ENCODE measurements around the gene PLXNA4. TPM values are rescaled to one million over a fixed set of nuclear protein-coding genes. Genes with fewer than 3 reads are reported as not detected.

The PLXNA4 gene
- total RNA-seq, 1 experiment from 2014 or later = 0.10 TPM

- in situ Hi-C loops (cut with HindIII; ENCODE audit: low pct_unique_long_range_greater_than_20kb, low sequenced_read_pairs) = no loop called here
- no peak for ATAC-seq
- POLR2A ChIA-PET = no interaction called here
These were observed 336.8 kb downstream of the PLXNA4 start for GRCh38 chr7:132239422-132239994.

DNA sequence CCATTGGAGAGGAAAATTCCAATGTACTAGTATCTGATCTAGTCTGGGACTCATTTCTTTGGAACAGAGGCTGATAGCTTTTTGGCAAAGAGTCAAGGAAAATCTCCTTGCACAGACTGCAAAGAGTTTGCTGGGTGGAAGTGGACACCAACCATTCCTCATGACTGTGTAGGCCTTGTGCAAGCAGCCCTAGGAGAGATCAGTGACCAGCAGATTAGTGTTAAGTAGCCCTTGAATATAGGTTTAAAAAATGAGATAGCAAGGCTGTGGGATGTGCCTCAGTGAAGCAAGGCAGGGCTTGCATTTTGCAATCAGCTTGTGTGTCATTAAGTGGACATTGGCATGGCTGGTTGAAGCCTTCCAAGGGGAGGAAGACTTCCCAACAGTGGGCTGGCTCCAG, 341.6 kb downstream of the PLXNA4 start:
- no peak overlapping the region for H3K4me3 ChIP-seq (ENCODE audit: low read depth in 2 of 2, low read length in 2 of 2)
- no TSS peak for BruUV-seq (replicated peaks)
- H3K4me1 ChIP-seq (ENCODE audit: control insufficient read depth, insufficient read depth, low read length) = no peaks in the 10 kb centered on the region
- H3K27ac ChIP-seq (ENCODE audit: low read length) = no peak overlapping the region
- no peak for ATAC-seq
- CTCF ChIA-PET = no interaction called here
- no peaks in the 10 kb centered on the region for H3K9me3 ChIP-seq (ENCODE audit: control insufficient read depth, insufficient read depth, low read depth, low read length)
- TF ChIP-seq, protein P1, sequence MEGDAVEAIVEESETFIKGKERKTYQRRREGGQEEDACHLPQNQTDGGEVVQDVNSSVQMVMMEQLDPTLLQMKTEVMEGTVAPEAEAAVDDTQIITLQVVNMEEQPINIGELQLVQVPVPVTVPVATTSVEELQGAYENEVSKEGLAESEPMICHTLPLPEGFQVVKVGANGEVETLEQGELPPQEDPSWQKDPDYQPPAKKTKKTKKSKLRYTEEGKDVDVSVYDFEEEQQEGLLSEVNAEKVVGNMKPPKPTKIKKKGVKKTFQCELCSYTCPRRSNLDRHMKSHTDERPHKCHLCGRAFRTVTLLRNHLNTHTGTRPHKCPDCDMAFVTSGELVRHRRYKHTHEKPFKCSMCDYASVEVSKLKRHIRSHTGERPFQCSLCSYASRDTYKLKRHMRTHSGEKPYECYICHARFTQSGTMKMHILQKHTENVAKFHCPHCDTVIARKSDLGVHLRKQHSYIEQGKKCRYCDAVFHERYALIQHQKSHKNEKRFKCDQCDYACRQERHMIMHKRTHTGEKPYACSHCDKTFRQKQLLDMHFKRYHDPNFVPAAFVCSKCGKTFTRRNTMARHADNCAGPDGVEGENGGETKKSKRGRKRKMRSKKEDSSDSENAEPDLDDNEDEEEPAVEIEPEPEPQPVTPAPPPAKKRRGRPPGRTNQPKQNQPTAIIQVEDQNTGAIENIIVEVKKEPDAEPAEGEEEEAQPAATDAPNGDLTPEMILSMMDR (IDR thresholded peaks at IDR 0.05) = no peak
- TF ChIP-seq SIN3A (IDR thresholded peaks at IDR 0.05; ENCODE audit: borderline replicate concordance, insufficient read depth, low read depth, low read length) (no peak), POLR2AphosphoS5 (IDR thresholded peaks at IDR 0.05; ENCODE audit: low read depth, low read length) (no peak), REST (IDR thresholded peaks at IDR 0.05; ENCODE audit: insufficient read depth in 1 of 2, low read depth in 2 of 2, low read length in 1 of 2) (no peak), TCF7L2 (IDR thresholded peaks at IDR 0.05; ENCODE audit: low read depth, low read length) (no peak)
- H3K36me3 ChIP-seq (ENCODE audit: control insufficient read depth, insufficient read depth, low read length) = no peaks in the 10 kb centered on the region
- POLR2A ChIA-PET = no interaction called here
- DNase-seq (ENCODE audit: low read depth, low spot score) = no peak
- in situ Hi-C loops (cut with HindIII; ENCODE audit: low pct_unique_long_range_greater_than_20kb, low sequenced_read_pairs) = no loop called here
- peaks cover 5% of the 10 kb centered on the region; the same call in 1 of the 2 replicates for H3K27me3 ChIP-seq (ENCODE audit: control insufficient read depth, insufficient read depth, low read length)
- intact Hi-C loops (cut with micrococcal nuclease; ENCODE audit: unreplicated experiment) = no loop called here

More at GRCh38 chr7:132239422-132239994, 336.8 kb downstream of the PLXNA4 start:
- CTCF ChIA-PET = no interaction called here
- BruUV-seq (replicated peaks) = no TSS peak
- TF ChIP-seq TCF7L2 (IDR thresholded peaks at IDR 0.05; ENCODE audit: low read depth, low read length) (no peak), SIN3A (IDR thresholded peaks at IDR 0.05; ENCODE audit: borderline replicate concordance, insufficient read depth, low read depth, low read length) (no peak), REST (IDR thresholded peaks at IDR 0.05; ENCODE audit: insufficient read depth in 1 of 2, low read depth in 2 of 2, low read length in 1 of 2) (no peak), POLR2AphosphoS5 (IDR thresholded peaks at IDR 0.05; ENCODE audit: low read depth, low read length) (no peak)
- TF ChIP-seq, protein P1 (IDR thresholded peaks at IDR 0.05) = no peak
- Histone ChIP-seq H3K4me1 (ENCODE audit: control insufficient read depth, insufficient read depth, low read length) (no peaks in the 10 kb centered on the region), H3K27me3 (ENCODE audit: control insufficient read depth, insufficient read depth, low read length) (peaks cover 9% of the 10 kb centered on the region), H3K9me3 (ENCODE audit: control insufficient read depth, insufficient read depth, low read depth, low read length) (no peaks in the 10 kb centered on the region), H3K27ac (ENCODE audit: low read length) (no peak overlapping the region), H3K36me3 (ENCODE audit: control insufficient read depth, insufficient read depth, low read length) (no peaks in the 10 kb centered on the region), H3K4me3 (ENCODE audit: low read depth in 2 of 2, low read length in 2 of 2) (no peak overlapping the region)
- intact Hi-C loops (cut with micrococcal nuclease; ENCODE audit: unreplicated experiment) = no loop called here
- DNase-seq (ENCODE audit: low read depth, low spot score) = no peak

Measured in Panc1 (cell line).